Mesenchymal stem cell (in vitro differentiated cells and primary cell): ENCODE data around the gene KRTAP10-2.
"Not testable (repeated sequence)": the region's sequence is repeated elsewhere in the genome, so short reads cannot be mapped to it uniquely, and the experiment has no call there.

Source experiments
- DNase-seq: peaks from one replicate; pipeline ENCODE4 v3.0.0-alpha.2; 2013
- H2AFZ ChIP-seq: one replicate; pipeline ENCODE4 v1.6.1; 2013; ENCODE audit warnings: low read depth, mild to moderate bottlenecking, control low read depth, inconsistent platforms, low read length, moderate library complexity
- H2AK5ac ChIP-seq: 2 replicates; pipeline ENCODE4 v1.6.1; 2013; ENCODE audit warnings: low read length, moderate library complexity, mild to moderate bottlenecking, inconsistent platforms; ENCODE audit not compliant: severe bottlenecking
- H2BK120ac ChIP-seq: one replicate; pipeline ENCODE4 v1.6.1; 2013; ENCODE audit warnings: low read depth, mild to moderate bottlenecking, inconsistent platforms, low read length, moderate library complexity
- H2BK12ac ChIP-seq, 2 experiments: one replicate each; pipeline ENCODE4 v1.6.1; 2013; ENCODE audit warnings: inconsistent platforms in 2 of 2, low read length in 2 of 2, mild to moderate bottlenecking in 2 of 2, moderate library complexity in 2 of 2, control low read depth in 1 of 2
- H2BK15ac ChIP-seq: one replicate; pipeline ENCODE4 v1.6.1; 2013; ENCODE audit warnings: mild to moderate bottlenecking, low read depth, inconsistent platforms; ENCODE audit not compliant: poor library complexity, severe bottlenecking
- H2BK5ac ChIP-seq: 2 replicates; pipeline ENCODE4 v1.6.1; 2013; ENCODE audit warnings: low read depth, mild to moderate bottlenecking, low read length, control low read depth, inconsistent platforms; ENCODE audit not compliant: poor library complexity, severe bottlenecking
- H3K14ac ChIP-seq, 2 experiments: one replicate each; pipeline ENCODE4 v1.6.1; 2013; ENCODE audit warnings: inconsistent platforms in 2 of 2, low read length in 2 of 2, control low read depth in 1 of 2, mild to moderate bottlenecking in 1 of 2, moderate library complexity in 1 of 2
- H3K18ac ChIP-seq, 2 experiments: one replicate each; pipeline ENCODE4 v1.6.1; 2013; ENCODE audit warnings: inconsistent platforms in 2 of 2, low read length in 2 of 2, control low read depth in 1 of 2, low read depth in 1 of 2, mild to moderate bottlenecking in 1 of 2
- H3K23ac ChIP-seq, 2 experiments: one replicate each; pipeline ENCODE4 v1.6.1; 2013; ENCODE audit warnings: inconsistent platforms in 2 of 2, low read length in 2 of 2, mild to moderate bottlenecking in 2 of 2, moderate library complexity in 2 of 2, control low read depth in 1 of 2
- H3K27ac ChIP-seq: 2 replicates; pipeline ENCODE4 v1.5.1; 2013; ENCODE audit warnings: mild to moderate bottlenecking, moderate library complexity, low read length, control low read depth, inconsistent platforms; ENCODE audit not compliant: poor library complexity, severe bottlenecking
- H3K27me3 ChIP-seq, 2 experiments: 2 replicates each; pipeline versions ENCODE4 v1.6.1 to v1.7.0; 2013; ENCODE audit warnings: low read length in 2 of 2, mild to moderate bottlenecking in 2 of 2, moderate library complexity in 2 of 2, control low read depth in 1 of 2, inconsistent platforms in 1 of 2; ENCODE audit not compliant: control insufficient read depth in 1 of 2, insufficient read depth in 1 of 2
- H3K36me3 ChIP-seq, 2 experiments: 2 replicates each; pipeline versions ENCODE4 v1.6.1 to v1.7.0; 2013; ENCODE audit warnings: low read length in 2 of 2, control low read depth in 1 of 2, inconsistent platforms in 1 of 2, low read depth in 1 of 2, mild to moderate bottlenecking in 1 of 2; ENCODE audit not compliant: insufficient read depth in 2 of 2, control insufficient read depth in 1 of 2
- H3K4ac ChIP-seq, 2 experiments: one replicate each; pipeline ENCODE4 v1.6.1; 2013; ENCODE audit warnings: inconsistent platforms in 2 of 2, low read length in 2 of 2, mild to moderate bottlenecking in 2 of 2, moderate library complexity in 2 of 2, control low read depth in 1 of 2, low read depth in 1 of 2
- H3K4me1 ChIP-seq: 2 replicates; pipeline ENCODE4 v1.6.1; 2013; ENCODE audit warnings: low read depth, low read length, control low read depth; ENCODE audit not compliant: control insufficient read depth, insufficient read depth
- H3K4me2 ChIP-seq: 2 replicates; pipeline ENCODE4 v1.6.1; 2013; ENCODE audit warnings: low read length, mild to moderate bottlenecking, inconsistent platforms; ENCODE audit not compliant: poor library complexity, severe bottlenecking
- H3K4me3 ChIP-seq, 2 experiments: 2 replicates each; pipeline versions ENCODE4 v1.5.1 to v1.7.0; 2013; ENCODE audit warnings: low read length in 2 of 2, mild to moderate bottlenecking in 2 of 2, control low read depth in 1 of 2, low read depth in 1 of 2; ENCODE audit not compliant: insufficient read depth in 1 of 2
- H3K79me1 ChIP-seq: replicated peaks from 2 replicates; pipeline ENCODE4 v1.6.1; 2013; ENCODE audit warnings: mild to moderate bottlenecking, control low read depth, low read length, inconsistent platforms; ENCODE audit not compliant: poor library complexity, severe bottlenecking
- H3K9ac ChIP-seq: 2 replicates; pipeline ENCODE4 v1.7.0; 2013; ENCODE audit warnings: mild to moderate bottlenecking, low read length, moderate library complexity
- H3K9me3 ChIP-seq: 2 replicates; pipeline ENCODE4 v1.7.0; 2013; ENCODE audit warnings: mild to moderate bottlenecking, low read length; ENCODE audit not compliant: control insufficient read depth
- H4K8ac ChIP-seq: one replicate; pipeline ENCODE4 v1.6.1; 2013; ENCODE audit warnings: inconsistent platforms, mild to moderate bottlenecking, low read length, moderate library complexity
- H4K91ac ChIP-seq: one replicate; pipeline ENCODE4 v1.6.1; 2013; ENCODE audit warnings: mild to moderate bottlenecking, low read length, inconsistent platforms
- WGBS: methylation state at CpG from one replicate; pipeline ENCODE4 v1.1.7; 2013; ENCODE audit warnings: mixed read lengths; 5-methylcytosine and 5-hydroxymethylcytosine counted together

Gene KRTAP10-2

DNA sequence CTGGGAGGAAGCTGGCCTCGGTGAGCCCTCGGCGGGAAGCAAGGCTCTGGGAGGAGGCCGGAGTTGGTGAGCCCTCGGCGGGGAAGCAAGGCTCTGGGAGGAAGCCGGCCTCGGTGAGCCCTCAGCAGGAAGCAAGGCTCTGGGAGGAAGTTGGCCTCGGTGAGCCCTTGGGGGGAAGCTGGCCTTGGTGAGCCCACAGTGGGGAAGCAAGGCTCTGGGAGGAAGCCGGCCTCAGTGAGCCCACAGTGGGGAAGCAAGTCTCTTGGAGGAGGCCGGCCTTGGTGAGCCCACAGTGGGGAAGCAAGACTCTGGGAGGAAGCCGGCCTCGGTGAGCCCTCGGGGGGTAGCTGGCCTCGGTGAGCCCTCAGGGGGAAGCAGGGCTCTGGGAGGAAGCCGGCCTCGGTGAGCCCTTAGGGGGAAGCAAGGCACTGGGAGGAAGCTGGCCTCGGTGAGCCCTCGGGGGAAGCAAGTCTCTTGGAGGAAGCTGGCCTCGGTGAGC lies 47.4 kb downstream of the KRTAP10-2 start:
- H3K4me3 ChIP-seq = no peak overlapping the region
- H3K23ac ChIP-seq = no peak overlapping the region
- WGBS = 93% methylated on average over 20 of the region's 20 CpGs
- no peaks in the 10 kb centered on the region for H3K36me3 ChIP-seq
- no peak overlapping the region for H3K18ac ChIP-seq
- H3K9ac ChIP-seq = no peak overlapping the region
- H3K79me1 ChIP-seq = no peaks in the 10 kb centered on the region
- no peak overlapping the region for H2AFZ ChIP-seq
- H2BK120ac ChIP-seq = no peak overlapping the region
- no peak overlapping the region for H3K4me2 ChIP-seq
- H2AK5ac ChIP-seq = no peak overlapping the region
- no peaks in the 10 kb centered on the region for H3K4me1 ChIP-seq
- H2BK15ac ChIP-seq = no peak overlapping the region
- H3K9me3 ChIP-seq = no peaks in the 10 kb centered on the region
- no peak overlapping the region for H2BK12ac ChIP-seq
- no peak for DNase-seq
- no peak overlapping the region for H4K8ac ChIP-seq
- H3K4ac ChIP-seq = no peak overlapping the region
- no peak overlapping the region for H3K27ac ChIP-seq
- no peak overlapping the region for H4K91ac ChIP-seq
- peaks cover 28 to 42% of the 10 kb centered on the region in 2 experiments for H3K27me3 ChIP-seq
- no peak overlapping the region for H2BK5ac ChIP-seq
- no peak overlapping the region for H3K14ac ChIP-seq

DNA sequence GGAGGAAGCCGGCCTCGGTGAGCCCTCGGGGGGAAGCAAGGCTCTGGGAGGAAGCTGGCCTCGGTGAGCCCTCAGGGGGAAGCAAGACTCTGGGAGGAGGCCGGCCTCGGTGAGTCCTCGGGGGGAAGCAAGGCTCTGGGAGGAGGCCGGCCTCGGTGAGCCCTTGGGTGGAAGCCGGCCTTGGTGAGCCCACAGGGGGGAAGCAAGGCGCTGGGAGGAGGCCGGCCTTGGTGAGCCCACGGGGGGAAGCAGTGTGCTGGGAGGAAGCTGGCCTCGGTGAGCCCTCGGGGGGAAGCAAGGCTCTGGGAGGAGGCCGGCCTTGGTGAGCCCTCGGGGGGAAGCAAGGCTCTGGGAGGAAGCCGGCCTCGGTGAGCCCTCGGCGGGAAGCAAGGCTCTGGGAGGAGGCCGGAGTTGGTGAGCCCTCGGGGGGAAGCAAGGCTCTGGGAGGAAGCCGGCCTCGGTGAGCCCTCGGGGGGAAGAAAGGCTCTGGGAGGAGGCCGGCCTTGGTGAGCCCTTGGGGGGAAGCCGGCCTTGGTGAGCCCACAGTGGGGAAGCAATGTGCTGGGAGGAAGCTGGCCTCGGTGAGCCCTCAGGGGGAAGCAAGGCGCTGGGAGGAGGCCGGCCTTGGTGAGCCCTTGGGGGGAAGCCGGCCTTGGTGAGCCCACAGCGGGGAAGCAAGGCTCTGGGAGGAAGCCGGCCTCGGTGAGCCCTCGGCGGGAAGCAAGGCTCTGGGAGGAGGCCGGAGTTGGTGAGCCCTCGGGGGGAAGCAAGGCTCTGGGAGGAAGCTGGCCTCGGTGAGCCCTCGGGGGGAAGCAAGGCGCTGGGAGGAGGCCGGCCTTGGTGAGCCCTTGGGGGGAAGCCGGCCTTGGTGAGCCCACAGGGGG lies 48.1 kb downstream of the KRTAP10-2 start:
- not testable (repeated sequence) for H2AFZ ChIP-seq, H4K91ac ChIP-seq, H3K4ac ChIP-seq, H2BK12ac ChIP-seq, H3K9me3 ChIP-seq, H2AK5ac ChIP-seq, H2BK120ac ChIP-seq, H3K27ac ChIP-seq, H3K4me3 ChIP-seq, H3K4me1 ChIP-seq, H4K8ac ChIP-seq, H2BK5ac ChIP-seq, H2BK15ac ChIP-seq, H3K9ac ChIP-seq, H3K79me1 ChIP-seq, H3K4me2 ChIP-seq, H3K36me3 ChIP-seq, H3K14ac ChIP-seq, H3K23ac ChIP-seq, H3K18ac ChIP-seq, DNase-seq
- 90% methylated on average over 43 of the region's 44 CpGs for WGBS
- peaks cover 27 to 35% of the 10 kb centered on the region in 2 experiments for H3K27me3 ChIP-seq

DNA sequence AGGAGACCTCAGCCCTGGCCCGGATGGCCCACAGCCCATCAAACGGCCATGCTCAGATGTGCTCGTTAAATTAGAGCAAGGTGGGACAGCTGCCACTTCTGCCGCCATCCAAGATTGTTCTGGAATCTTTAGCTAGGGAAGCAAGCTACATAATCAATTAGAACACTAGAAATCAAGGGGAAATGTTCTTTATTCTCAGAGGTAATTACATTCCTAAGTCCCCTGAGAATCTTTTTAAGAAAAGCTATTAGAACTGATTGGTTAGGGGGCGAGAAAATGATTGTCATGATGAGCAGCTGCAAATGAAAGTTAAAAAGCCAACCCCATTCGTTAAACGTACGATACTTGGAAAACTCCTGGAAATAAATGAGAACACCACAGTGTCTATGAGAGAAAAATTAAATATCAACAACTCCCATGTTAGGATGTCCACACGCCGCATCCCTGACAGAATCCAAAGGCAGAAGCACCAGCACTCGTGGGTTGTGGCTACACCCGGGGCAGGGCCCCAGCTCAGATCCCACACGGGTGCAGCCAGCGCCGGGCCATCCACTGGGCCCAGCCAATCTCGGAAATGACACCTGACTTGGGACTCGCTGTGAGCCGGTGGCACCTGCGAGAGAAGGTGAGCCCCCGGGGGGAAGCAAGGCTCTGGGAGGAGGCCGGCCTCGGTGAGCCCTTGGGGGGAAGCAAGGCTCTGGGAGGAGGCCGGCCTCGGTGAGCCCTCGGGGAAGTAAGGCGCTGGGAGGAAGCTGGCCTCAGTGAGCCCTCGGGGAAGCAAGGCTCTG lies 48.9 kb downstream of the KRTAP10-2 start:
- H4K91ac ChIP-seq = no peak overlapping the region

More for the DNA sequence above, 48.9 kb downstream of the KRTAP10-2 start:
- Histone ChIP-seq H2BK120ac (no peak overlapping the region), H2BK12ac (no peak overlapping the region), H3K9ac (no peak overlapping the region), H3K27ac (no peak overlapping the region), H2BK5ac (no peak overlapping the region), H3K9me3 (no peaks in the 10 kb centered on the region), H3K4me1 (no peaks in the 10 kb centered on the region), H3K23ac (no peak overlapping the region), H3K18ac (no peak overlapping the region), H4K8ac (no peak overlapping the region), H2BK15ac (no peak overlapping the region), H2AK5ac (no peak overlapping the region), H3K4me3 (no peak overlapping the region), H3K79me1 (no peaks in the 10 kb centered on the region), H3K4ac (no peak overlapping the region), H3K36me3 (no peaks in the 10 kb centered on the region), H3K4me2 (no peak overlapping the region), H3K27me3 (peaks cover 27 to 32% of the 10 kb centered on the region in 2 experiments), H3K14ac (no peak overlapping the region), H2AFZ (no peak overlapping the region)
- no peak for DNase-seq
- 89% methylated on average over 25 of the region's 27 CpGs for WGBS
